ENCODE results near the gene SMAD3.

Gene SMAD3

GRCh38 chr15:67212684-67213367 lies 147.4 kb downstream of the SMAD3 start:
- no peaks in the 10 kb centered on the region for H3K4me1 ChIP-seq (ENCODE audit: insufficient read depth, low read length)
- no peak overlapping the region for H3K9ac ChIP-seq (ENCODE audit: low read depth, low read length)
- H4K20me1 ChIP-seq (ENCODE audit: insufficient read depth, low read length), result no peaks in the 10 kb centered on the region
- DNase-seq, result no peak
- no peak for ATAC-seq (ENCODE audit: insufficient read depth, low read depth)
- H3K27ac ChIP-seq (ENCODE audit: low read length), result no peak overlapping the region
- H3K27me3 ChIP-seq (ENCODE audit: insufficient read depth, low read length, poor library complexity), result no peaks in the 10 kb centered on the region
- no peak overlapping the region for H3K4me2 ChIP-seq (ENCODE audit: insufficient read depth, low read length)
- no peaks in the 10 kb centered on the region for H3K79me2 ChIP-seq (ENCODE audit: insufficient read depth, low read length)
- TF ChIP-seq, protein P1, sequence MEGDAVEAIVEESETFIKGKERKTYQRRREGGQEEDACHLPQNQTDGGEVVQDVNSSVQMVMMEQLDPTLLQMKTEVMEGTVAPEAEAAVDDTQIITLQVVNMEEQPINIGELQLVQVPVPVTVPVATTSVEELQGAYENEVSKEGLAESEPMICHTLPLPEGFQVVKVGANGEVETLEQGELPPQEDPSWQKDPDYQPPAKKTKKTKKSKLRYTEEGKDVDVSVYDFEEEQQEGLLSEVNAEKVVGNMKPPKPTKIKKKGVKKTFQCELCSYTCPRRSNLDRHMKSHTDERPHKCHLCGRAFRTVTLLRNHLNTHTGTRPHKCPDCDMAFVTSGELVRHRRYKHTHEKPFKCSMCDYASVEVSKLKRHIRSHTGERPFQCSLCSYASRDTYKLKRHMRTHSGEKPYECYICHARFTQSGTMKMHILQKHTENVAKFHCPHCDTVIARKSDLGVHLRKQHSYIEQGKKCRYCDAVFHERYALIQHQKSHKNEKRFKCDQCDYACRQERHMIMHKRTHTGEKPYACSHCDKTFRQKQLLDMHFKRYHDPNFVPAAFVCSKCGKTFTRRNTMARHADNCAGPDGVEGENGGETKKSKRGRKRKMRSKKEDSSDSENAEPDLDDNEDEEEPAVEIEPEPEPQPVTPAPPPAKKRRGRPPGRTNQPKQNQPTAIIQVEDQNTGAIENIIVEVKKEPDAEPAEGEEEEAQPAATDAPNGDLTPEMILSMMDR (IDR thresholded peaks at IDR 0.05; ENCODE audit: borderline replicate concordance, extremely low read depth, low read length, poor library complexity, severe bottlenecking), result no peak
- TF ChIP-seq EZH2 (IDR thresholded peaks at IDR 0.05; ENCODE audit: borderline replicate concordance, low read depth, low read length, severe bottlenecking), result no peak
- no peak overlapping the region for H3K4me3 ChIP-seq (ENCODE audit: low read depth in 1 of 2, low read length in 2 of 2)
- H2AFZ ChIP-seq (ENCODE audit: low read depth, low read length), result no peak overlapping the region
- H3K9me3 ChIP-seq (ENCODE audit: insufficient read depth, low read length, severe bottlenecking), result no peaks in the 10 kb centered on the region
- peaks cover 14% of the 10 kb centered on the region; the same call in 1 of the 2 replicates for H3K36me3 ChIP-seq (ENCODE audit: insufficient read depth, low read length)

DNA sequence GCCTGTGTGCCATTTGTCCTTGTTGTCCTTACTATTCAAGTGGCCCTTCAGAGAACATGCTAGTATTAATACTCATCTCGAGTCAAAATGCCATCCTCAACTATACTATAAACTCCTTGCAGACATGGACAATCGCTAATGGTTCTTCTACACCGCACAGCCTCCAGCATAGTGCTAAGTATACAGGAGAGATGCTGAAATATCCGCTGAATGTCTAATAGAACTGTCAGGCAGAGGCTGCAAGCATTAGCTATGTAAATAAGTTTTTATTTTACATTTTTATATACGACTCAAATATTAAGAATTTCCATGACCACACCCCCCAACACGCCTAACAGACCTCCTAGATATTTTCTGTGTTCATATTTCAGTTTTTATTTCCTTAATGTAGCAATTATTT lies 149.7 kb downstream of the SMAD3 start:
- Histone ChIP-seq H3K36me3 (ENCODE audit: insufficient read depth, low read length) (peaks cover 5% of the 10 kb centered on the region; the same call in 1 of the 2 replicates), H3K9me3 (ENCODE audit: insufficient read depth, low read length, severe bottlenecking) (no peaks in the 10 kb centered on the region), H4K20me1 (ENCODE audit: insufficient read depth, low read length) (no peaks in the 10 kb centered on the region), H3K27me3 (ENCODE audit: insufficient read depth, low read length, poor library complexity) (no peaks in the 10 kb centered on the region), H3K4me1 (ENCODE audit: insufficient read depth, low read length) (no peaks in the 10 kb centered on the region), H3K27ac (ENCODE audit: low read length) (no peak overlapping the region), H3K9ac (ENCODE audit: low read depth, low read length) (no peak overlapping the region), H3K4me3 (ENCODE audit: low read depth in 1 of 2, low read length in 2 of 2) (no peak overlapping the region), H3K4me2 (ENCODE audit: insufficient read depth, low read length) (no peak overlapping the region), H3K79me2 (ENCODE audit: insufficient read depth, low read length) (no peaks in the 10 kb centered on the region), H2AFZ (ENCODE audit: low read depth, low read length) (no peak overlapping the region)
- no peak for DNase-seq
- no peak for TF ChIP-seq EZH2 (IDR thresholded peaks at IDR 0.05; ENCODE audit: borderline replicate concordance, low read depth, low read length, severe bottlenecking)
- TF ChIP-seq, protein P1 (IDR thresholded peaks at IDR 0.05; ENCODE audit: borderline replicate concordance, extremely low read depth, low read length, poor library complexity, severe bottlenecking), result no peak
- no peak for ATAC-seq (ENCODE audit: insufficient read depth, low read depth)

GRCh38 chr15:67216859-67217258 lies 151.5 kb downstream of the SMAD3 start:
- Histone ChIP-seq H2AFZ (ENCODE audit: low read depth, low read length) (no peak overlapping the region), H3K9me3 (ENCODE audit: insufficient read depth, low read length, severe bottlenecking) (no peaks in the 10 kb centered on the region), H4K20me1 (ENCODE audit: insufficient read depth, low read length) (no peaks in the 10 kb centered on the region), H3K27me3 (ENCODE audit: insufficient read depth, low read length, poor library complexity) (no peaks in the 10 kb centered on the region), H3K4me1 (ENCODE audit: insufficient read depth, low read length) (no peaks in the 10 kb centered on the region), H3K4me2 (ENCODE audit: insufficient read depth, low read length) (no peak overlapping the region), H3K36me3 (ENCODE audit: insufficient read depth, low read length) (peaks cover 5% of the 10 kb centered on the region; the same call in 1 of the 2 replicates), H3K27ac (ENCODE audit: low read length) (no peak overlapping the region), H3K4me3 (ENCODE audit: low read depth in 1 of 2, low read length in 2 of 2) (no peak overlapping the region), H3K9ac (ENCODE audit: low read depth, low read length) (no peak overlapping the region), H3K79me2 (ENCODE audit: insufficient read depth, low read length) (no peaks in the 10 kb centered on the region)
- no peak for DNase-seq
- no peak for ATAC-seq (ENCODE audit: insufficient read depth, low read depth)
- TF ChIP-seq EZH2 (IDR thresholded peaks at IDR 0.05; ENCODE audit: borderline replicate concordance, low read depth, low read length, severe bottlenecking), result no peak
- TF ChIP-seq, protein P1 (IDR thresholded peaks at IDR 0.05; ENCODE audit: borderline replicate concordance, extremely low read depth, low read length, poor library complexity, severe bottlenecking), result no peak
